IPS-NIHi7 (cell line): Measurements from ENCODE around the gene HRH3.

Source experiments
- DNase-seq: peaks from one replicate; pipeline ENCODE4 v3.0.0; 2012; ENCODE audit warnings: mixed read lengths; ENCODE audit errors: extremely low spot score

HRH3 gene

DNA sequence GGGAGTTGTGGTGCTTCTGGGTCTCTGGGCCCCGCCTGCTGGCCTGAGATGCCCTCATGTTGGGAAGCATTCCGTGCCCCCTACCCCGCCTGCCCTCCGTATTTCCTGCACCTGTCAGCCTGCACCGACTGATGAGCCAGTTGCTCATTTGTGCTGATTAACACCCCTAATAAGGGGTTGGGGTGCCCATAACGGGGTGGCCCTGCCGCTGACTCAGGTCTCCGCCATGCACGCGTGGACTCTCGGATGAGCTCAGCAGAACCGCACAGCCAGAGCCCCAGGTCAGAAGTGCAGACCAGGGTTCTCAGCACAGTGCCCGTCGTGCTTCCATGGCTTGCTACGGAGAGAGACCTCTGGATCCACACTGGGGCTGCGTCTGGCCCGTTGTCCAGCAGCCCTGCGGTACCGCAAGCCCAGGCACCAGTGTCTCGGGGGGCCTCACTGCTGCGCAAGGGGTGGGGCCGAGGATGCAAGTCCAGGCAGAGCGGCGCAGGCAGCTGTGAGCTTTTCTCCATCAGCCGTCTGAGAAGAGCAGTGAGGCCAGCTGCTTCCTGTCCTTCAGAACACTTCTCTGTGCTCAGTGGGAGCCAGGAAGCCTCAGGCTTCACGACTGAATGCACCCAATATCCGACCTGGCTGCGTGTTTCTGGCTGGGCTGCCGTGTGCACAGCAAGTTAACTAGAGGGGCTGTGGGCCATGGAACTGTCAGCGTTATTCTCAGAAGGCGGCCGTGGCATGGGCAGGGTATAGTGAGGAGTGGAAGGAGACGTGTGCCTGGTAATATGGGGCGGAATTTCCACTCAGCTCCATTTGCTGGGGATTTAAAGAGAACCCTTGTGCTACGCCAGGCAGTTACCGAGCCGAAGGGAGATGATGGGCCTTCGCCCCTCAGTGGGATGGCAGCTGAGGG is 18.6 kb downstream of the HRH3 start:
- no peak for DNase-seq

DNA sequence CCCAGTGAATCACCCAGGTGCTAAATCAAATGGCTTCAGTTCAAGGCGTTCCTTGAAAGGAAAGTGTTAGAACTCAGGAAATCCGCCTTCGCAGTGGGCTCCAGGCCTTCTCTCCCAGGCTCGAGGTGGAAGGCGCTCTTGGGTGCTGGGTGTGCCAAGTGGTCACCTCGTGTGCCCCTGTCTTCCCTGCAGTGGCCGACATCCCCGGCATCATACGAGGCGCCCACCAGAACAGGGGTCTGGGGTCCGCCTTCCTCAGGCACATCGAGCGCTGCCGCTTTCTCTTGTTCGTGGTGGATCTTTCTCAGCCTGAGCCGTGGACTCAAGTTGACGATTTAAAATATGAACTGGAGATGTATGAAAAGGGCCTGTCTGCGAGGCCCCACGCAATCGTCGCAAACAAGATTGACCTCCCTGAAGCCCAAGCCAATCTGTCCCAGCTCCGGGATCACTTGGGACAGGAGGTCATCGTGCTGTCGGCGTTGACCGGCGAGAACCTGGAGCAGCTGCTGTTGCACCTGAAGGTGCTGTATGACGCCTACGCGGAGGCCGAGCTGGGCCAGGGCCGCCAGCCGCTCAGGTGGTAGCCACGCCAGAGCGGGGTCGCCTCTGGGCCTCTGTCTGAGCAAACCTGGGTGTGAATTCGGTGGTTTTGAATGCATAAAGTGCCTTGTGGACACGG is 19.4 kb downstream of the HRH3 start:
- no peak for DNase-seq

DNA sequence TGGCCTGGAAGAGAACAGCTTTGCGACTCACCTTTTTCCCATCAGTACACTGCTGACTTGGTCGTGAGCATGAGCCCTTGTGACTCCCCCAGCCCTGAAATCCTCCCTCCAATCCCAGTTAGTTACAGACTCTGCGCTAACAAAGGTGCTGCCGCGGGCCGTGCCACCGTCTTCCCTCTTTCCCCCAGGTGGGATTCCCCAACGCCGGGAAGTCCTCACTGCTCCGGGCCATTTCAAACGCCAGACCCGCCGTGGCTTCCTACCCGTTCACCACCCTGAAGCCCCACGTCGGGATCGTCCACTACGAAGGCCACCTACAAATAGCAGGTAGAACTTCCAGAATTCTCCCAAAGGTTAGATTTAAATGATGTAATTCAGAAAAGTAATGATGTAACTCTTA is 21.1 kb downstream of the HRH3 start:
- no peak for DNase-seq

DNA sequence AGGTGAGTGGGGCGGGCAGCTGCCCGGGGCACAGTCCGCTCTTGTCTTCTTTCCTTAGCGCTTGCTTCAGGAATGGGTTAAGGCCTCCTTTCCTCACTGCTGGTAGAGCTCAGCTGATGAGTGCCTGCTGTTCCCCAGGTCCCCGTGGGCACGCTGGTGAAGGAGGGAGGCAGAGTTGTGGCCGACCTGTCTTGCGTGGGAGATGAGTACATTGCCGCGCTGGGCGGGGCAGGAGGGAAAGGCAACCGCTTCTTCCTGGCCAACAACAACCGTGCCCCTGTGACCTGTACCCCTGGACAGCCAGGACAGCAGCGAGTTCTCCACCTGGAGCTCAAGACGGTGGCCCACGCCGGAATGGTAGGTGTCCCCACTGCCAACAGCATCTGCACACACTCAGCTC is 21.6 kb downstream of the HRH3 start:
- no peak for DNase-seq

DNA sequence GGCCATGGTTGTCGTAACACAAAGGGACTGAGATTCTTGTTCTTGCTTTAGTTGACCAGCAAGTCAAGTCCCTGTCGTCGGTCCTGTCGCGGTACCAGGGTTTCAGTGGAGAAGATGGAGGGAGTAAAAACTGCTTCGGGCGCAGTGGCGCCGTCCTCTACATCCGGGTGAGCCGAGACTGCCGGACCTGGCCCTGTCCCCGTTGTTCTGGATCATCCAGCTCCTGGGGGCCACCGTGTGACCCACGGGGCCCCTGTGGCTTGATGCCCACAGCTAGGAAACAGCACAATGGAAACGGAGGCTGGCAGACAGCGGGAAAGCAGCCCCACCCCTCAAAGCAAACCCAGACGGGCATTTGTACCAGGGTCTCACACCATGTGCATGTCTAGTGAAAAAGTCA is 22.3 kb downstream of the HRH3 start:
- no peak for DNase-seq

DNA sequence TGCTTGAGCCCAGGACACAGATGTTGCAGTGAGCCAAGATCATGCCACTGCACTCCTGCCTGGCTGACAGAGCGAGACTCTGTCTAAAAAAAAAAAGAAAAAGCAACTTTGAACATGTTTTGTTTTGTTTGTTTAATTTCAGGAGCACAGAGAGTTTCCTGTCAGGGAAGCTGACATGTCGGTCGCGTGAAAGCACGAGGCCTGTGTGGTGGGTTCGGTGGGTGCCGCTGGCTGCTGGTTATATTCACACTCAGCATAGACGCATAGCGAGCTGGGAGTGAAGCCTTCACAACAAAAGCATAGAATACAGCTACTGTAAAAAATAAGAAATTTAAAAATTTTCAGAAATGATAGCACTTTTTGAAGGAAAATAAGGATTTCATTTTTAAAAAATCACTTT is 22.8 kb downstream of the HRH3 start:
- no peak for DNase-seq

DNA sequence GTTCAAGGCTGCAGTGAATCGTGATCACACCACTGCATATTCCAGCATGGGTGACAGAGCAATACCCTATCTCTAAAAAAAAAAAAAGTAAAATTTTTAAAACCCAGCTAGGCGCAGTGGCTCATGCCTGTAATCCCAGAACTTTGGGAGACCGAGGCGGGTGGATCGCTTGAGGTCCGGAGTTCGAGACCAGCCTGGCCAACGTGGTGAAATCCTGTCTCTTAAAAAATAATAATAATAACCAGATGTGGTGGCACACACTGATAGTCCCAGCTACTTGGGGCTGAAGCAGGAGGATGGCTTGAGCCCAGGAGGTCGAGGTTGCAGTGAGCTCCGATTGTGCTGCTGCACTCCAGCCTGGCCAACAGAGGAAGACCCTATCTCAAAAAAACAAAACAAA is 23.8 kb downstream of the HRH3 start:
- DNase-seq, result no peak

DNA sequence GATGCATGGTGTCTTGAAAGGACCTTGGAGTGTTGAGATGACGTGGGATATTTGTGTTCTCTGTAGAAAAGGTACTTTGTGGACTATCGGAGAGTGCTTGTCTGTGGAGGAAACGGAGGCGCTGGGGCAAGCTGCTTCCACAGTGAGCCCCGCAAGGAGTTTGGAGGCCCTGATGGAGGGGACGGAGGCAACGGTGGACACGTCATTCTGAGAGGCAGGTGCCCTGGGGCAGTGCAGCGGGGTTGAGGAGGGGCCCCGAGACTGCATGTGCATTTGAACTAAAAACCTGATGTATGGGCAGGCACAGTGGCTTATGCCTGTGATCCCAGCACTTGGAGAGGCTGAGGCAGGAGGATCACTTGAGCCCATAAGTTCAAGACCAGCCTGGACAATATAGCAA is 24.3 kb downstream of the HRH3 start:
- no peak for DNase-seq

DNA sequence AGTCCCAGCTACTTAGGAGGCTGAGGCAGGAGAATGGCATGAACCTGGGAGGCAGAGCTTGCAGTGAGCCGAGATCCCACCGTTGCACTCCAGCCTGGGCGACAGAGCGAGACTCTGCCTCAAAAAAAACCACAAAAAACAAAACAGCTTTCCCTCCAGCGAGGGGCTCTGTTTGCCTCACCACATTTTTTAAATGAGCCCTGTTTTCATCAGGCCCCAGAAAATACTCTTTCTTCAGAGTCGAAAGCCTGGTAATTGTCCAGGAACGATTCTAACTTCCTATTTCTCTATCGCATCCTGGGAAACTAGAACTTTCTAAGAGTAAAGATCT is 25.0 kb downstream of the HRH3 start:
- no peak for DNase-seq

DNA sequence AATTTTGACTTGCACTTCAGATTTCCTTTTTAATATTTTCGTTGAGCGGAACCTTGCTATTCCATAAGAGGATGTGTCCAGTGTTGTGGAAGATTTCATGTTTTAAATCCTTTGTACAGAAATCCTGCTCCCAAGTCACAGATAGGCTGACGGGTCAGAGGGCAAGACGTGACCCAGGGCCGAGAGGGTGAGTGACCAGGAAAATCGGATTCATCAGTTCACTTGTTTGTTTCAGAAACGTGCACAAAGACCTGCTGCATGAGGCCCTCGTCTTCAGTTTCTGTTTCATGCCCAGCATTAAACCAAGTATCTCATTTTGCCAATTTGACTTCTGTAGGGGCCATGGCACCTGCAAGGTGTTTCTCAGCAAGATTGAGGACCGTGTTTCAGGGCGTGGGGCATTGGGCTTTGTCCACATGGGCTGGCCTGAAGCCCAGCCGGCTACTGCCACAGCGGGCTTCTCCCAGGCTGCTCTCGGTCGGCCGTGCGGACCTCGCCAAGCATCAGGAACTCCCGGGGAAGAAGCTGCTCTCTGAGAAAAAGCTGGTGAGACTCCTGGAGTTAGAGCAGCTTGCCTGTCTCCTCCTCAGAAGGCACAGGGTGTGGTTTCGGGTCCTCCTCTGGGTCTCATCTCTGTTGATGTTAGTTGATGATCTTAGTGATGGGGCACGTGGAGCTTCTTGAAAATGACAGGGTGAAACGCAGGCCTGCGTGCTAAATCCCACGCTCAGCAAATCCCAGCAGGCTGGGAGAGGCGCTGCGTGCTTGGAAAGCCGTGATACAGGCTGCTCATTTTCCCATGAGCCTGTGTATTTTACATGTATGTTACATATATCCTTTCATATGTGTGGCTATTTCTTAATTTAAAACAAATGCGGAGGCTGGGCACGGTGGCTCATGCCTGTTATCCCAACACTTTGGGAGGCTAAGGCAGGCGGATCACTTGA is 26.7 kb downstream of the HRH3 start:
- DNase-seq, result no peak

DNA sequence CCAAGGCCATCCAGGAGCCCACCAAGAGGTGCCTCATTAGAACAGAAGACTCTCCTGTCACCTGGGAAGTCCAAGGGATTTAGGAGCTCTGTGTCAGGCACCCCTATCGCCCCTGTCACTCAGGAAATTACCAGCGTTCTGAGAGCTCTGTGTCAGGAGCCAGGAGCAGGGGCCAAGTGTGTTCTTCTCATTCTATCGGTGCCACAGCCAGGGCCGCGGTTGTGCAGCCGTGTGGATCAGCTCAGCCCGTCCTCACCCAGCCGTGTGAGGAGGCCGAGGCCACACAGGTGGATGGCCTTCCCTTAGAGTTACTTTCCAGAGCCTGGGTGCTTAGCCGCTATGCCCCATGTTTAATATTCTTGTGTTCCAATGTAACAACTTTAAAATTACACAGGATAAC is 27.4 kb downstream of the HRH3 start:
- DNase-seq, result no peak

DNA sequence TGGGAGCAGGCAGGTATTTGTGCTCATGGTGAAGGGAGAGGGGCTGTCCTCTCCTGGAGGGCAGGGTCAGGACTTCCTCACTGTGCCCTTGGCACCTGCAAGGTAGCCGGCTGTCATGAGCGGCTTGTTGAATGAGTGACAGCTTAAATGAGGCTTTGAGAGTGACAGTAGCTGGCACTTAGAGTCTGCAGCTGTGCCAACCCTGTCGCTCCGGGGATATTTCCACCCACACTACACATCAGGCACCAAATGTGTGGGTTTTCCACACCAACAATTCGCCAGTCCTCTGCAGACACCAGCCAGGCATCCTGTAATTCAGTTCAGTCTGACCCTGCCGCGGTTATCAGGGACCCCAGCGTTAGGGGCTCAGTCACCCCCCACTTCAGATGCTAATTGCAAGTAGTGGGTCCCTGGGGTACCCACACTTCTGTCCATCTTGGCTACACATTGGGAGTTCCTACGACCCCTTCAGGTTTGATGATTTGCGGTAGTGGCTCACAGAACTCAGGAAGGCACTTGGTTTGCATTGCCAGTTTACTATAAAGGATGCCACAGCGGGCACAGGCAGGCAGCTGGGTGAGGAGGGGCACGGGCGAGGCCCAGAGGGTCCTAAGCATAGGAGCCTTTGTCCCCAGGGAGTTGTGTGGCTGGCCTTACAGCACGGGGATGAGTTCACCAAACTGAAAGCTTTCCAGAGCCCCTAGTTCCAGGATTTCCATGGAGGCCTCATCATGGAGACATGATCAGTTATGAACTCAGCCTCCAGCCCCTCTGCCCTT is 28.1 kb downstream of the HRH3 start:
- DNase-seq, result no peak

DNA sequence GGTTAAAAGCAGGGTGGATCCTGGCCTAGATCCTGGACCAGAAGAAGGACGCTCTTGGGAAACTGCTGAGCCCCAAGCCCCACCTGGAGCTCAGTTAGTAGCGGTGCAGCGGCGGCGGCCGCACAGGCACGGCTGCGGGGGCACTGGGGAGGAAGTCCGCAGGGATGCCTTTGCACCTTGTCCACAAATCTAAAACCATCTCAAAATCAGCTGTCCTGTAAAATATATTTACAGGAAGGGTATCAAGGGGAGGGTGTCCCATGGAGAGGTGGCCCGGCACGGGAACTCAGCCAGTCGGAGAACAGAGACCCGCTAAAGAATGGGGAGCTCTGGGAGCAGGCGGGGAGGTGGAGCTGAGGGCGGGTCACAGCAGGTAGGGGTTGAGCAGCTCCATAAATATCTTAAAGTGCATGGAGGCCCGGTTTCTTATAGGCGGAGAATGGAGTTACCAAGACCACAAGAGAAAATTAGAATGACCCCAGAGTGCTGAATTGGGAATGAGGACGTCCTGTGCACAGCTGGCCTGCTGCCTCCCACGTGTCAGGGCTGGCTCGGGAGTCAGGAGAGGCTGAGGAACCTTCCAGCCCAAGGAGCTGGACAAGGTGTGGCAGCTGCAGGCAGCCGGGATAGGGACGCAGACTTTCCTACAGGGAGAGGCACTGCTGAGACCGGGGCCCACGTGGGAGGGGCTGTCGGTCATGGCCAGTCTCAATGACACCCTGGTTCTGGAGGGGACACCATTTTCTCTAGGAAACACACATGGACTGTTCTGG is 29.3 kb downstream of the HRH3 start:
- DNase-seq, result no peak

DNA sequence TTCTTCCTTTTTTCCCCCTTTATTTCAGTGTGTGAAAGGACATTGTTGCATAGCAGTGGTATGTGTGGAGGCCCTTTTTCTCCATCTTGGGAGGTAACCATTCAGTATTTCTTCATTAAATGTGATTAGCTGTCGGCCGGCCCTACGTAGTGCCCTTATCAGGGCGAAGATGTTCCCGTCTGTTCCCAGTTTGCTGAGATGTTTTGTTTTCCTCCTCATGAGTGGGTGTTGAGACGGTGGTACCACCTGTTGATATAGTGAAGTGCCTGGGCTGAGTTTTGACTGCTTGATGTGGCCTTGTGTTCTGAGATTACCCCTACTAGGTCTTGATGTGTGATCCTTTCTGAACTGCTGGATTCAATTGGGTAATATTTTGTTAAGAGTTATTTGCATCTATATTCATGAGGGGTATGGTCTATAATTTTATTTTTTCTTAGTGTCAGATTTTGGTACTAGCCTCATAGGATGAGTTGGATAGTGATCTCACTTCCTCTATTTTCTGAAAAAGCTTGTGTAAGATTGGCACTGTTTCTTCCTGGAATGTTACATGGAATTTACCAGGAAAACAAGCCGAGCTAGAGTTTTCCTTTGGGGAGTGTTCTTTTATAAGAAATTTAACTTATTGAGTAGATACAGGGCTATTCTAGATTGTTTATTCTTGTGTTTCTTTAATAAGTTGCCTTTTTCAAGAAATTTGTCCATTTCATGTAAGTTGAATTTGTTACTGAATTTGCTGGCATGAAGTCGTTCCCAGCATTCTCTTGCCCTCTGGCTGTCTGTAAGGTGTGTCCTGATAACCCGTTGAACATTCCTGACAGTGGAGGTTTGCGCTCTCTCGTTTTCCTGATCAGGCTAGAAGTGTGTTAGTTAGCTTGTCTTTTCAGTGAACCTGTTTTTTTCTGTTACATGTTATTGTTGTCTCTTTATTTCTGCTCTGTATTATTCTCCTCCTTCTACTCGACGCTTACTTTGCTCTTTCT is 32.9 kb downstream of the HRH3 start:
- no peak for DNase-seq

DNA sequence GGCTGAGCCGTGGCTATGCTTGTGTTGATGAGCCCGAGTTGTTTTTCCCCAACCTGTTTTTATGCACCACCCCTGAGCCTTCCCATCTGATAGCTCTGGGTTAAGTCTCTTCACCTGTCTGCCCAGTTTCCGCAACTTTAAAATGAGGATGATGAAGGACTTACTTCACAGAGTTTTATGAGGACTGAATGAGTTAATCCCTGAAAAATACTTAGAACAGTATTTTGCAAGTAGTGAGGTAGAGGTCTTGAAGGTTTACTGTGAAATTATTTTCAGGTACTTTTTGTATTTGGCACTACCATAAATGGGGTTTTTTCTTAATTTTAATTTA is 34.0 kb downstream of the HRH3 start:
- DNase-seq, result no peak

DNA sequence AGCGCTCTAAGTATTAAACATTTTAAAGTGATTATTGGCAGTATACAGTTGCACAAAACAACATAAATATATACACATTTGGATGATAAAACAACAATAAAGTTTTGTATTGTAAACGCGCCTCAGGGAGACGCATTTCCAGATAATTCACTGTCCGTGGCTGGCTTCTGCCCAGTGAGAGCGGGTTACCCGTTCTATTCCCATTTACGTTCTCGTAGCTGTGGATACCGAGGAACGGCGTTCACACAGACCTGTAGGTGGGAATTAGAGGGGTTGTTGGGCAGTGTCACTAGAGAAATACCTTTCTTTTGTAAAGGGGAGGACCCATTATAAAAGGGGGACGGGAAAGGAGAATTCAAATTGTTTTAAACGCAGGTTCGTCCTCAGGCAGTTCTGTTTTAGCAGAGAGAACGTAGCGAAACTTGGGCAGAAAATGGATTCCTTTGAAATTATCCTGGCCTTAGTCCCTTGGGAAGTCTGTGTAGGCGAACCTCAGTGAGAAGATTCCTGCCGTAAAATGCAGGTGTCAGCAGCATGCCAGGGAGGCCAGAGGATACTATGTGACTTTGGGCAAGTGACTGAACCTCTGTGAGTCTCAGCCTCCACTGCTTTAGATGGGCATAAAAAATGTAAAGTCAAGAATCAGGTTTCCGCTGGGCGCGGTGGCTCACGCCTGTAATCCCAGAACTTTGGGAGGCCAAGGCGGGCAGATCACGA is 36.5 kb downstream of the HRH3 start:
- DNase-seq, result no peak

DNA sequence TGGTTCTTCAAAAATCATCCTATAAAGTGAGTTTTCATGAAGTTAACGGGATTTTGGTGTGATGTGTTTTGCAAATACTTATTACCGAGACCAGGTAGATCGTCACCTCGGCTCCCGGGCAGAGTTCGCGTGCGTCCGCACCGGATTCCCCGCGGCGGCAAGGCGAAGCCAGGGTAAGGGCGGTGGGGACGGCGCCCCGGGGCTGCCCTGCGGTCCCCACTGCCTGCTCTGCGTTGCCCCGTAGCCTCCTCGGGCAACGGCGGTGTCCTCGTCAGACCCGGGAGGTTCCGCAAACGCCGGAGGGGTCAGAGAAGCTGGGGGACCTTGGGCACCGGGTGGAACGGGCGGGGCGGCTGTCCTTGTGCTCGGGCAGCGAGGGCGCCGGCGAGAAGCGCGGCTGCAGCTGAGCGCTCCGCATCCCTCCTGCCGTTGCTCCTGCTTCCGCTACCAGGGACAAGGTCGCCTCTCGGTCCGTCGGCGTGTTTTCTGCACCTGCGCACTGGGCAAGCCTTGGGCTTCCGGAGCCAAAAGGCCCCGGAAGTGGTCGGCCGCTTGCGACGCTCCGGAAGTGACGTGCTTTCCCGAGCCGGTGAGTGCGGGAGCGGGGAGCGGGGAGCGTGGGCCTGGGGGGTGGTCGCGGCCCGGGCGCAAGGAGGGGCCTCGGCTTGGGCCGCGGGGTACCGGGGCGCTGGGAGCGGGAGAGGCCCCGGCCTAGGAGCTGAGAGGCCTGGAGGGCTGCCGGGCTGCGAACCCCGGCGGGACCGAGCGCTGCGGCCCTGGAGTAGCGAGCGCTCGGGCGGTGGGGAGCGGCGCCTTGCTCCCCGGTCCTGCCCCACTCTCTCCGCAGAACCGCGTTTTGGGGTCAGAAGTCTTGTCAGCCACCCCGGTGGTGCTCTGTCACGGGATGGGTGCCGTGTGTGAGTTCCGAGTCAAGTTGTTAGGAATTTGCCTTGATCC is 37.3 kb downstream of the HRH3 start, which contains the start of gene MTG2:
Gene MTG2, plus strand, starts transcription at position 560 of the 957 bp plus-strand sequence. CDS start 10,393 bp downstream, outside the sequence.
- peak; percentile 100 for DNase-seq

DNA sequence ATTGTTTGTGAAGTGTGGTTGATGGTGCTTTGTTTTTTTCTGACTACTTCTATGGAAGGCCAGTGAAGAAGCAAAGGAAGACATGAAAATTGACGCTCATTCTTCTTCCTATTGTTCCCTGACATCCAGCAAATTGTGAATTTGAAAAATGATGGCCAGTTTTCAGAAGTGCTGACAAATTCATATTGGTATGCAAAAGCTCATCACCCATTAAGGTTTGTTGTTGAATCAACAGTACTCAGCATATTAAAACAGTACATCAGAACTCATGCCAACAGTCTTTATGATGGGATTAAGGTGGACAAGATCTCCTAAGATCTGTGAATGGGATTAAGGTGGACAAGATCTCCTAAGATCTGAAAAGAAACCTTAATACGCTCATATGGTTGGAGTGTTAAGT is 38.3 kb downstream of the HRH3 start:
- no peak for DNase-seq
